Neural progenitor cell (in vitro differentiated cells): ENCODE results near the gene GPR180.

Experiments used
- EZH2 ChIP-seq: fragments of 200-600 bp; sonication (generic); IDR thresholded peaks from 2 replicates; pipeline ENCODE4 v1.6.1; 2017; ENCODE audit warnings: antibody characterized with exemption, mild to moderate bottlenecking, moderate library complexity
- EZH2phosphoT487 ChIP-seq: fragments of 200-600 bp; sonication (generic); IDR thresholded peaks from 2 replicates; pipeline ENCODE4 v1.6.1; 2017; ENCODE audit warnings: antibody characterized with exemption
- TF ChIP-seq, protein P1 (sequence below): fragments of 200-600 bp; sonication (generic); IDR thresholded peaks from 2 replicates; pipeline ENCODE4 v1.5.1; 2017; ENCODE audit warnings: antibody characterized with exemption, mild to moderate bottlenecking

DNA sequence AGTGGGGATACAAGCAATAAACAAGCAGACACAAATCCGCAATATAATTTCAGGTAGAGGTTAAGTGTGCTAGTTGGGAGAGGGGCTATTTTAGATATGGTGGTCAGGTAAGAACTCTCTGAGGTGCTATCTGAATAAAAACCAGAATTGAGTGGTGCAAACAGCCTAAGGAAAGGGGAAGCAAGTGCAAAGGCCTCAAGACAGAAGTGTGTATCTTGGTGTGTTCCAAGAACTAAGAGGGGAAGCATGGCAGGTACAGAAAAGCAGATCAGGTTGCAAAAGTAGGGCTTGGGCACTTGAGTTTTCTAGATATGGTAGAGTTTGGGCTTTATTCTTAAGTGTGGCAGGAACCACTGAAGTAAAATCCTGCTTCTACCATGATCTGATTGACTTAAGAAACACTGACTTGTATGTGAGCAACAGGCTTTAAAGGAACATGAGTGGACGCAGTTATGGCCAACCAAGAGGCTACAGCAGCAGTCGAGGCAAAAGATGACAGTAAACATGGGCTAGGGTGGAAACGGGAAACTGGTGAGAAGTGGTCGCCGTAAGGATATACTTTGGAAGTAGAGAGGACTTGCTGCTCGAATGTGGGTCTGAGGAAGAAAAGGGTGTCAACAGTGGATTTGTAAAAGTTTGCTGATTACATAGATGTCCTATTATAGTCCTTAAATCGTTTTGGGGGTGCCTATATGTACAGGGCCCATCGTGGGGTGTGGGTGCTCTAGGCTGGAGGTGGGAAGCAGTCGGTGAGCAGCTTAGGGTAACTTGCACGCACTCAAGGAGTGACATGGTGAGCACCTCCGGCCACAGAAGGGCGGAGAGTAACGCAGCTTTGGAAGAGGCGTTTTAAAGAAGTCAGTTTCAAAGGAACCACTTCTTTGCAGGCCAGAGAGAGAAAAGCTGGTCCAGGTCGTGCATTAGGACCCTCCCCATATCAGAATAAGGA lies 6.4 kb upstream of the GPR180 start:
- TF ChIP-seq, protein P1, sequence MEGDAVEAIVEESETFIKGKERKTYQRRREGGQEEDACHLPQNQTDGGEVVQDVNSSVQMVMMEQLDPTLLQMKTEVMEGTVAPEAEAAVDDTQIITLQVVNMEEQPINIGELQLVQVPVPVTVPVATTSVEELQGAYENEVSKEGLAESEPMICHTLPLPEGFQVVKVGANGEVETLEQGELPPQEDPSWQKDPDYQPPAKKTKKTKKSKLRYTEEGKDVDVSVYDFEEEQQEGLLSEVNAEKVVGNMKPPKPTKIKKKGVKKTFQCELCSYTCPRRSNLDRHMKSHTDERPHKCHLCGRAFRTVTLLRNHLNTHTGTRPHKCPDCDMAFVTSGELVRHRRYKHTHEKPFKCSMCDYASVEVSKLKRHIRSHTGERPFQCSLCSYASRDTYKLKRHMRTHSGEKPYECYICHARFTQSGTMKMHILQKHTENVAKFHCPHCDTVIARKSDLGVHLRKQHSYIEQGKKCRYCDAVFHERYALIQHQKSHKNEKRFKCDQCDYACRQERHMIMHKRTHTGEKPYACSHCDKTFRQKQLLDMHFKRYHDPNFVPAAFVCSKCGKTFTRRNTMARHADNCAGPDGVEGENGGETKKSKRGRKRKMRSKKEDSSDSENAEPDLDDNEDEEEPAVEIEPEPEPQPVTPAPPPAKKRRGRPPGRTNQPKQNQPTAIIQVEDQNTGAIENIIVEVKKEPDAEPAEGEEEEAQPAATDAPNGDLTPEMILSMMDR: no peak
- no peak for TF ChIP-seq EZH2
- TF ChIP-seq EZH2phosphoT487: no peak
